ENCODE data around the gene WBP2.

The WBP2 gene

DNA sequence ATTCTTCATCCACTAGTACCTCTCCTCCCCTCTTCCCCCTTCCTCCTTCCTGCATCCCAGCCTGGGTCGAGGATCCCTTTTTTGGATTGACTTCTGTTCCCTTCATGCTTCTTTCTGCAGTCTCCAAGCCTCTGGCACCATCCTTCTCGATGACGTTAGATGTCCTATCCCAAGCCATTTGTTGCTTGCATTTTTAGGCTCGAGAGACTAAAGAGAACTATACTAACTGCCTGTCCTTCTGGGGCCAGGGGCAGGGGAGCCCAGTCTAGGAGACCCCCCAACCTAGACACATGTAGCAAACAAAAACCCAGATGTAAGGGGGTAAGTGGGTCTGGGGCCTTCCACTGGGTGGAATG, 46.6 kb downstream of the WBP2 start:
- H3K27ac ChIP-seq, result no peak overlapping the region; the same call in 1 of the 2 replicates
- TF ChIP-seq, protein P1, sequence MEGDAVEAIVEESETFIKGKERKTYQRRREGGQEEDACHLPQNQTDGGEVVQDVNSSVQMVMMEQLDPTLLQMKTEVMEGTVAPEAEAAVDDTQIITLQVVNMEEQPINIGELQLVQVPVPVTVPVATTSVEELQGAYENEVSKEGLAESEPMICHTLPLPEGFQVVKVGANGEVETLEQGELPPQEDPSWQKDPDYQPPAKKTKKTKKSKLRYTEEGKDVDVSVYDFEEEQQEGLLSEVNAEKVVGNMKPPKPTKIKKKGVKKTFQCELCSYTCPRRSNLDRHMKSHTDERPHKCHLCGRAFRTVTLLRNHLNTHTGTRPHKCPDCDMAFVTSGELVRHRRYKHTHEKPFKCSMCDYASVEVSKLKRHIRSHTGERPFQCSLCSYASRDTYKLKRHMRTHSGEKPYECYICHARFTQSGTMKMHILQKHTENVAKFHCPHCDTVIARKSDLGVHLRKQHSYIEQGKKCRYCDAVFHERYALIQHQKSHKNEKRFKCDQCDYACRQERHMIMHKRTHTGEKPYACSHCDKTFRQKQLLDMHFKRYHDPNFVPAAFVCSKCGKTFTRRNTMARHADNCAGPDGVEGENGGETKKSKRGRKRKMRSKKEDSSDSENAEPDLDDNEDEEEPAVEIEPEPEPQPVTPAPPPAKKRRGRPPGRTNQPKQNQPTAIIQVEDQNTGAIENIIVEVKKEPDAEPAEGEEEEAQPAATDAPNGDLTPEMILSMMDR (conservative IDR thresholded peaks at IDR 0.05), result no peak

DNA sequence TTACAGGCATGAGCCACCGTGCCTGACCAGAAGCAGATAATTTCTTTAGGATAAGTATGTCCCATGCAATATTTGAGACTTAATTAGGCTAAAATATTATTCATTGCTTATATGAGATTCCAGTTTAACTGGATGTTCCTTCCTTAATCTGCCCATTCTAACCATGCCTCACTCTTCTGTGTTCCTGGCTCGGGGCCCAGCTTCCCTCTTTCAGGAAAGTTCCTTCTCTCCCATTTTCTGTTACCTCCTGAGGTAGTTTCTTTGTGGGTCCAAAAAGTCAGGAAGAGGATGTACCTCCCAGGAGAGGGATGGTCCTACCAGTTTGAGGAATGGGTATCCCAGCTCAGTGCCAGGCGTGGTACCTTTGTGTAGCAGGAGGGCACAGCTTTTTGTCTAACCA, 47.3 kb downstream of the WBP2 start:
- no peak overlapping the region; the same call in 1 of the 2 replicates for H3K27ac ChIP-seq
- TF ChIP-seq, protein P1 (conservative IDR thresholded peaks at IDR 0.05), result no peak

DNA sequence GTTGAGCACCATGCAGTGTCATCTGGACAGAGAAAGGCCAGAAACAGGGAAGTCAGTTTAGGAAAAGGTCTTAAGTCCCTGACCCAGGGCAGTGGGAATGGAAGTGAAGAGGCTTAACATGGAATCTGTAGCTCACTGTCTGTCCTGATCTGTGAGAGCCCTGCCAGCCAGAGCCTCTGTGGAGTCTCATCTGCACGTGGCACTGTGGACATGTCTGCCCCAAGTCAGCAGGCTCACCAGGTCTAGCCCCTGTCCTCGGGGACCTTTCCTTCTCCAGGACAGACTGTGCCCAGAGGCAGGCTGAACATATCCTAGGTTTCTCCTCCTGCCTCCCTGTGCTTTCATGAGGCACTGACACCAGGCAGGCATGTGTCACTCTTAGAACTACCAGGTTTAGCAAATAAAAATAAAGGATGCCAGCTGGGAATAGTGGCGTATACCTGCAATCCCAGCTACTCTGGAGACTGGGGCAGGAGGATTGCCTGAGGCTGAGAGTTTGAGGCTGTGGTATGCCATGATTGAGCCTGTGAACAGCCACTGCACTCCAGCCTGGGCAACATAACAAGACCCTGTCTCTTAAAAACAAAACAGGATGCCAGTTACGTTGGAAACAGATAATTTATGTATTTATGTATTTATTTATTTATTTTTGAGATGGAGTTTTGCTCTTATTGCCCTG, 48.2 kb downstream of the WBP2 start:
- H3K27ac ChIP-seq, result no peak overlapping the region
- TF ChIP-seq, protein P1 (conservative IDR thresholded peaks at IDR 0.05), result no peak

DNA sequence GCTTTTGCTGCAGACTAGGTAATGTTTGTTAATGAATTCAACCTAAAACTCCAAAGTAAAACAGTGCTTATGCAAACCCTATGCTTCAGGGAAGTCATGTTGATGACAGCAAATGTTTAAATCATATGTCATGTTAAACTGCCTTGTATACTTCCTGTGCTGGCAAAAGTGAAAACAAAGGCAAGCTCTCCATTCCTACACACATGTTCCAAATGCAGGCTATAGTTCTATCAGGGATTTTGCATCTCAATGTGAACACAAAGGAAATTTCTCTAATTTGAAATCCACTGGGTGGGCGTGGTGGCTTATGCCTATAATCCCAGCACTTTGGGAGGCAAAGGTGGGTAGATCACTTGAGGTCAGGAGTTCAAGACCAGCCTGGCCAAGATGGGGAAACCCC, 51.3 kb downstream of the WBP2 start:
- no peak overlapping the region for H3K27ac ChIP-seq
- TF ChIP-seq, protein P1 (conservative IDR thresholded peaks at IDR 0.05), result no peak

DNA sequence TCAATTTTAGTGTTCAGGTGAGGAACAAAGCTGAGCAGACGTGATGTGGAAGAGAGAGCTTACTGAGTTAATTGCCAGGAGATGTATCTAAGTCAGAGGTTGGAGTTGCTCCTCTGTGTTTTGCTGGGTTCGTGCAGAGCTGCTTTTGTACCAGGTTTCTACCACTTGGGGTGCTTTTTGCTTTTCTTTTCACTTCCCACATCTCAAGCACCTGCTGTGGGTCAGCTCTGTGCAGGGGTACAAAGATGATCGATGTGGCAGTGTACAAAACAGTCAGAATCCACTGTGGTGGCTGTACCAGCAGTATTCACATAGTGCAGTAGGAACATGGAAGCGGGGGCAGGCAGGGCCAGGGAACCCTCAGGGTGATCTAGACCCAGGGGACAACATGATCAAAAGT, 55.7 kb downstream of the WBP2 start:
- H3K27ac ChIP-seq, result no peak overlapping the region
- TF ChIP-seq, protein P1 (conservative IDR thresholded peaks at IDR 0.05), result no peak

DNA sequence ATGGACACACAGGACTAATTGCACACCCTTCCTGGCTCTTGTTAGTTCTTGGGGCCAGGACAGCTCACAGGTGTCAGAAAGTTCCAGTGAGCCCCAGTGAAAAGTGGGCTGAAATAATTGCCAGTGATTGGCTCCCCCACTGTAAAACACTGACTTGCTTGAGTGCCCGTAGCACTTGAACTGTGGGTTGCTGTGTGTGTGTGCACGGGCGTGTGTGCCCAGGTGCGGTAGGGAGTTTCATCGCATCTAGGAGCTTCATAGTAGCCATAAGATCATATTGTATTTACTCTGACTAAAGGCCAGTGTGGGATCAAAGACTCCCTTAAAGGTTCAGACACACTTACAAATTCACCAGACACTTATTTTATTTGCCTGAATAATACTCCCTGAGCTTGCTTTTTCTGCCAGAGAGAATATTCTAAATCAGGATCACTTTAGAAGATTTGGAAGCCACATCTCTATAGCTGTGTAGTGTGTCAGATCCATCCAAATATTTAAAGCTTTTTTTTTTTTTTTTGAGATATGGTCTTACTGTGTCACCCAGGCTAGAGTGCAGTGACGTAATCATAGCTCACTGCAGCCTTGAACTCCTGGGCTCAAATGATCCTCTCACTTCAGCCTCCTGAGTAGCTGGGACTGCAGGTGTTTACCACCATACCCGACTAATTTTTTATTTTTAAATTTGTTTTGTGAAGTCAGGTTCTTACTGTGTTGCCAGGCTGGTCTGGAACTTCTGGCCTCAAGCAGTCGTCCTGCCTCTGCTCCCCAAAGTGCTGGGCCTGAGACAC, 59.1 kb downstream of the WBP2 start:
- TF ChIP-seq, protein P1 (conservative IDR thresholded peaks at IDR 0.05), result no peak
- no peak overlapping the region for H3K27ac ChIP-seq
